Adipocyte (in vitro differentiated cells): ENCODE data around the gene CPHXL.

Experiments used
- DNase-seq: peaks from one replicate; pipeline ENCODE4 v3.0.0-alpha.2; 2015; ENCODE audit warnings: low read depth
- H3K27me3 ChIP-seq: replicated peaks from 2 replicates; pipeline ENCODE4 v1.7.0; 2013; ENCODE audit warnings: mild to moderate bottlenecking, low read length, moderate library complexity; ENCODE audit not compliant: control insufficient read depth, insufficient read depth
- H3K36me3 ChIP-seq: 2 replicates; pipeline ENCODE4 v1.7.0; 2013; ENCODE audit warnings: low read length, mild to moderate bottlenecking, moderate library complexity; ENCODE audit not compliant: control insufficient read depth, insufficient read depth, severe bottlenecking
- H3K4me1 ChIP-seq: 2 replicates; pipeline ENCODE4 v1.7.0; 2013; ENCODE audit warnings: mild to moderate bottlenecking, low read length, moderate library complexity; ENCODE audit not compliant: control insufficient read depth, insufficient read depth
- H3K4me3 ChIP-seq: 2 replicates; pipeline ENCODE4 v1.7.0; 2013; ENCODE audit warnings: mild to moderate bottlenecking, low read length, moderate library complexity
- H3K9ac ChIP-seq: 2 replicates; pipeline ENCODE4 v1.7.0; 2013; ENCODE audit warnings: mild to moderate bottlenecking, low read length, moderate library complexity
- H3K9me3 ChIP-seq: 2 replicates; pipeline ENCODE4 v1.7.0; 2013; ENCODE audit warnings: mild to moderate bottlenecking, low read length, moderate library complexity; ENCODE audit not compliant: control insufficient read depth

The CPHXL gene

GRCh38 chr16:75701361-75701760, 24.9 kb downstream of the CPHXL start, which contains the start of gene DUXB:
Gene DUXB, minus strand, starts transcription at chr16:75701461. Its CDS starts 43 bp downstream, at chr16:75701418.
- no peak within 1 kb of the TSS for H3K4me3 ChIP-seq

GRCh38 chr16:75697571-75697970, 28.7 kb downstream of the CPHXL start:
- H3K4me3 ChIP-seq: no peak overlapping the region
- no peak for DNase-seq
- H3K36me3 ChIP-seq: no peaks in the 10 kb centered on the region
- H3K9me3 ChIP-seq: no peaks in the 10 kb centered on the region
- H3K27me3 ChIP-seq: no peaks in the 10 kb centered on the region
- H3K9ac ChIP-seq: no peak overlapping the region
- H3K4me1 ChIP-seq: no peaks in the 10 kb centered on the region

More at GRCh38 chr16:75701361-75701760, 24.9 kb downstream of the CPHXL start, which contains the start of gene DUXB:
- no peak within 1 kb of the TSS for H3K9ac ChIP-seq
- H3K9me3 ChIP-seq: no peaks in the 10 kb centered on the region
- H3K36me3 ChIP-seq: no peaks in the 10 kb centered on the region
- DNase-seq: no peak
- H3K4me1 ChIP-seq: no peaks in the 10 kb centered on the region
- H3K27me3 ChIP-seq: no peaks in the 10 kb centered on the region

GRCh38 chr16:75695708-75696107, 30.6 kb downstream of the CPHXL start:
- no peak overlapping the region for H3K4me3 ChIP-seq
- no peak for DNase-seq
- no peak overlapping the region for H3K9ac ChIP-seq
- no peaks in the 10 kb centered on the region for H3K4me1 ChIP-seq
- H3K9me3 ChIP-seq: no peaks in the 10 kb centered on the region
- no peaks in the 10 kb centered on the region for H3K36me3 ChIP-seq
- H3K27me3 ChIP-seq: no peaks in the 10 kb centered on the region

GRCh38 chr16:75687361-75687760, 38.9 kb downstream of the CPHXL start:
- no peak overlapping the region for H3K4me3 ChIP-seq
- H3K27me3 ChIP-seq: no peaks in the 10 kb centered on the region
- H3K9ac ChIP-seq: no peak overlapping the region
- H3K9me3 ChIP-seq: no peaks in the 10 kb centered on the region
- H3K36me3 ChIP-seq: no peaks in the 10 kb centered on the region
- DNase-seq: no peak
- no peaks in the 10 kb centered on the region for H3K4me1 ChIP-seq

- H3K36me3 ChIP-seq: no peaks in the 10 kb centered on the region
- H3K4me1 ChIP-seq: no peaks in the 10 kb centered on the region
- no peak for DNase-seq
- H3K27me3 ChIP-seq: no peaks in the 10 kb centered on the region
- no peak overlapping the region for H3K4me3 ChIP-seq
- no peaks in the 10 kb centered on the region for H3K9me3 ChIP-seq
- H3K9ac ChIP-seq: no peak overlapping the region
Observed at GRCh38 chr16:75682308-75682707, 44.0 kb downstream of the CPHXL start.

GRCh38 chr16:75679366-75679765, 46.9 kb downstream of the CPHXL start:
- Histone ChIP-seq H3K27me3 (no peaks in the 10 kb centered on the region), H3K4me3 (no peak overlapping the region), H3K4me1 (no peaks in the 10 kb centered on the region), H3K36me3 (no peaks in the 10 kb centered on the region), H3K9me3 (no peaks in the 10 kb centered on the region), H3K9ac (no peak overlapping the region)
- DNase-seq: no peak

- H3K36me3 ChIP-seq: no peaks in the 10 kb centered on the region
- DNase-seq: no peak
- H3K4me1 ChIP-seq: no peaks in the 10 kb centered on the region
- no peaks in the 10 kb centered on the region for H3K9me3 ChIP-seq
- no peak within 1 kb of the TSS for H3K4me3 ChIP-seq
- no peaks in the 10 kb centered on the region for H3K27me3 ChIP-seq
- H3K9ac ChIP-seq: no peak within 1 kb of the TSS
Observed at GRCh38 chr16:75676909-75677308, 49.4 kb downstream of the CPHXL start, which contains the start of gene CPHXL2. Gene CPHXL2, minus strand, starts transcription at chr16:75677009. Its CDS starts 10 bp downstream, at chr16:75676999.

GRCh38 chr16:75667503-75667902, 58.8 kb downstream of the CPHXL start:
- DNase-seq: no peak

More at GRCh38 chr16:75667503-75667902, 58.8 kb downstream of the CPHXL start:
- Histone ChIP-seq H3K9ac (no peak overlapping the region), H3K9me3 (no peaks in the 10 kb centered on the region), H3K27me3 (no peaks in the 10 kb centered on the region), H3K4me1 (no peaks in the 10 kb centered on the region), H3K36me3 (no peaks in the 10 kb centered on the region), H3K4me3 (no peak overlapping the region)
